K562 (cell line): Measurements from ENCODE around the gene LCN15. TPM values are rescaled to one million over a fixed set of nuclear protein-coding genes. Genes with fewer than 3 reads are reported as not detected.

Experiments
- ATF7 ChIP-seq: fragments of 450-650 bp; IDR thresholded peaks from 2 replicates; pipeline ENCODE4 v1.7.1; 2014; ENCODE audit warnings: mild to moderate bottlenecking, moderate library complexity
- CTBP1 ChIP-seq: fragments of 450-650 bp; IDR thresholded peaks from 2 replicates; pipeline ENCODE4 v1.6.1; 2016; ENCODE audit warnings: borderline replicate concordance
- ETV5 ChIP-seq: sonication (generic); formaldehyde crosslinking; IDR thresholded peaks from 2 replicates; pipeline ENCODE4 v1.4.0; 2020; ENCODE audit warnings: low read depth, mild to moderate bottlenecking, missing genetic modification reagents
- FOSL1 ChIP-seq: fragments of 200-800 bp; sonication (Bioruptor generic); conservative IDR thresholded peaks from 2 replicates; pipeline ENCODE4 v1.6.1; 2016; ENCODE audit warnings: missing genetic modification characterization, missing compliant biosample characterization
- MCM2 ChIP-seq: fragments of 450-650 bp; IDR thresholded peaks from 2 replicates; pipeline ENCODE4 v1.6.1; 2017; ENCODE audit warnings: low read depth, mild to moderate bottlenecking
- TEAD1 ChIP-seq, 2 experiments: fragments of 450-650 bp in 1 of 2; sonication (generic) in 1 of 2; formaldehyde crosslinking; IDR thresholded peaks; 2 replicates each; pipeline versions ENCODE4 v1.4.0 to v1.8.0; 2020 to 2022; ENCODE audit warnings: mild to moderate bottlenecking in 2 of 2, missing genetic modification reagents in 1 of 2
- UBTF ChIP-seq, 2 experiments: IDR thresholded peaks; 2 replicates each; pipeline ENCODE4 v1.6.1; 2012; ENCODE audit warnings: improper control_type of control experiment in 2 of 2, low read depth in 2 of 2, low read length in 2 of 2, borderline replicate concordance in 1 of 2
- ZNF24 ChIP-seq: fragments of 450-650 bp; IDR thresholded peaks from 2 replicates; pipeline ENCODE4 v1.6.1; 2016
- ZNF639 ChIP-seq, 2 experiments: fragments of 200-800 bp in 1 of 2; sonication (Bioruptor generic) in 1 of 2; sonication (generic) in 1 of 2; formaldehyde crosslinking in 1 of 2; IDR thresholded peaks in 1 of 2; conservative IDR thresholded peaks in 1 of 2; 2 replicates each; pipeline versions ENCODE4 v1.5.0 to v1.6.1; 2016 to 2020; ENCODE audit warnings: missing compliant biosample characterization in 1 of 2, missing genetic modification characterization in 1 of 2, missing genetic modification reagents in 1 of 2
- ZNF764 ChIP-seq: fragments of 250-450 bp; sonication (Bioruptor Pico); IDR thresholded peaks from 2 replicates; pipeline ENCODE4 v1.4.0; 2020; ENCODE audit warnings: low read depth, mild to moderate bottlenecking, moderate library complexity
- ZZZ3 ChIP-seq: fragments of 450-650 bp; IDR thresholded peaks from 2 replicates; pipeline ENCODE4 v1.6.1; 2016; ENCODE audit warnings: antibody characterized with exemption, mild to moderate bottlenecking, moderate library complexity
- polyA plus RNA-seq, 8 experiments: library from polyadenylated mRNA; depleted of rRNA in 4 of 8; stranded (reverse) in 5 of 8; unstranded in 3 of 8; fragments of >200 nt; fragmentation: Nextera tagmentation in 2 of 8; fragmentation: Illumina TruSeq in 1 of 8; extraction: Ambion mirVana in 2 of 8; extraction: Trizol in 1 of 8; gene quantifications; 2 replicates each; pipeline versions ENCODE4 v1.2.1 to v1.2.3, GENCODE V29; 2011 to 2014; ENCODE audit warnings: inconsistent platforms in 1 of 8, missing spikeins in 1 of 8
- total RNA-seq, 7 experiments: library from RNA; depleted of rRNA in 6 of 7; stranded (reverse); fragments of >200 nt in 6 of 7; fragmentation: Illumina TruSeq in 2 of 7; extraction: Trizol in 2 of 7; gene quantifications; 2 replicates each; pipeline versions ENCODE4 v1.2.1 to v1.2.3, GENCODE V29; 2011 to 2021; ENCODE audit warnings: low replicate concordance in 1 of 7

Gene LCN15
- total and polyA plus RNA-seq, 9 of the 15 experiments (the other 6 are each of a cell fraction or from before 2014, with no cell fraction given): 0.66 TPM; not detected in 8

DNA sequence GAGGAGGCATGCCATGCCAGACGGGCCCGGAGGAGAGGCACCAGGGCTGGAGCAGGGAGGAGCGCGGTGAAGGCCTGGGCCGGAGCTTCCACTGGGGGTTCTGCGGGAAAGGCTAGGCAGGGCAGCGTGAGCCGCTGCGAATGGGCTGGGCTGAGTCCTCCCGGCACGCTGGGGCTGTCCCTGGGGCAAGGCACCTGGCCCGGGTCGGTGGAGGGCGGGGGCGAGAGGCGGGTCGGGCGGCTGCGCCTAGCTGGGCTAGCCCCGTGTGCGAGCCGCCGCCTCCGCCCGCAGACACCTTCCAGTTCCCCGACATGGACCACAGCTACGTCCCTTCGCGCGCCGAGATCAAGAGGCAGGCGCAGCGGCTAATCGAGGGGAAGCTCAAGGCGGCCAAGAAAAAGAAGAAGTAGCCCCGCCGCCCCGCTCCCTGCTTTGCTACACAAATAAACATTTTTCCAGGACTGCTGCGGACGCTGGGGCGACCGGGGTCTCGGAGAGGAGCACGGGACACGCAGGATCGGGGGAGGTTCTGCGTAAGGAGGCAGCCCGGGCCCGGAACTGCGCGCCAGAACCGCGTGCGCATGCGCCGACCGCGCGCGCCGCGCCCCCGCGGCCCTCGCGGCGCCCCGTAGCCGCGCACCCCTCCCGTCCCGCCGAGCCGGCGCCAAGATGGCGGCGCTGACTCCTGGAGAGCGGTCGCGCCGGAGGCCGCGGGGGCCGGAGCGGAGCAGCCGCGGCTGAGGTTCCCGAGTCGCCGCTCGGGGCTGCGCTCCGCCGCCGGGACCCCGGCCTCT is 43.2 kb upstream of the LCN15 start, which contains the start of gene RABL6 (continued):
- no peak for TF ChIP-seq ZZZ3
- TF ChIP-seq MCM2: no peak
- peak; percentile 74 for TF ChIP-seq CTBP1
- peak in 1 of 2 experiments; percentile 25; a peak in 1 of 4 replicates for TF ChIP-seq TEAD1 (CRISPR knock-in tag; IDR thresholded peaks at IDR 0.05)
- TF ChIP-seq ETV5 (CRISPR knock-in tag): peak; percentile 35; the same call in 1 of the 2 replicates
- TF ChIP-seq UBTF (IDR thresholded peaks at IDR 0.05; ENCODE audit: borderline replicate concordance in 1 of 2, low read depth in 2 of 2, low read length in 2 of 2): peak in 1 of 2 experiments; percentile 55; a peak in 1 of 4 replicates
- TF ChIP-seq ZNF639 (CRISPR knock-in tag; conservative IDR thresholded peaks at IDR 0.05 in 1 of 2, IDR thresholded peaks at IDR 0.05 in 1 of 2): peak in 1 of 2 experiments; percentile 84; a peak in 2 of 4 replicates
- 0 out of 2 replicates have a peak, but pooled peaks have one; percentile 10 for TF ChIP-seq FOSL1 (tag)
- peak; percentile 44; the same call in 1 of the 2 replicates for TF ChIP-seq ATF7
- TF ChIP-seq ZNF764 (CRISPR knock-in tag): no peak
- TF ChIP-seq ZNF24: peak; percentile 39; the same call in 1 of the 2 replicates
